HEK293 (cell line): ENCODE measurements around the gene UBE2Q1.

Experiments used
- CTCF ChIA-PET: fragments of 350-600 bp; formaldehyde crosslinking; extraction: SDS; loops from one replicate; lab custom pipeline; 2021; ENCODE audit warnings: antibody characterized with exemption; lab: Yijun Ruan, JAX
- POLR2A ChIA-PET: fragments of 300-600 bp; formaldehyde crosslinking; extraction: SDS; loops from one replicate; lab custom pipeline; 2020; ENCODE audit warnings: antibody characterized with exemption, inconsistent platforms; lab: Yijun Ruan, JAX
- H3K27ac ChIP-seq: fragments of 200-500 bp; sonication (Bioruptor generic); 2 replicates; pipeline ENCODE4 v1.5.1; 2014; ENCODE audit warnings: low read depth, low read length, control low read depth, inconsistent platforms; ENCODE audit errors: extremely low read depth
- H3K36me3 ChIP-seq, 2 experiments: fragments of 200-500 bp in 1 of 2; sonication (Bioruptor generic) in 1 of 2; 1 replicate in 1 of 2; 2 replicates in 1 of 2; pipeline ENCODE4 v1.5.1; 2014 to 2017; ENCODE audit warnings: inconsistent platforms in 2 of 2, low read length in 2 of 2; ENCODE audit not compliant: control insufficient read depth in 2 of 2, insufficient read depth in 1 of 2
- H3K4me1 ChIP-seq: fragments of 200-500 bp; sonication (Bioruptor generic); 2 replicates; pipeline ENCODE4 v1.5.1; 2014; ENCODE audit warnings: mild to moderate bottlenecking, low read length, inconsistent platforms; ENCODE audit not compliant: control insufficient read depth, insufficient read depth
- H3K4me3 ChIP-seq: 2 replicates; pipeline ENCODE4 v1.5.1; 2011; ENCODE audit warnings: low read depth, mild to moderate bottlenecking, control low read depth, low read length, moderate library complexity
- H3K9me3 ChIP-seq: fragments of 200-500 bp; sonication (Bioruptor generic); 2 replicates; pipeline ENCODE4 v1.5.1; 2014; ENCODE audit warnings: low read depth, low read length, inconsistent platforms; ENCODE audit not compliant: control insufficient read depth, insufficient read depth
- MEIS1 ChIP-seq: sonication (generic); formaldehyde crosslinking; IDR thresholded peaks from 2 replicates; pipeline ENCODE4 v1.8.1; 2022; ENCODE audit warnings: missing genetic modification reagents, mild to moderate bottlenecking, borderline replicate concordance
- ZNF311 ChIP-seq: fragments of 450-650 bp; formaldehyde crosslinking; IDR thresholded peaks from 2 replicates; pipeline ENCODE4 v1.5.1; 2017; ENCODE audit warnings: missing biosample characterization, missing genetic modification characterization, borderline replicate concordance
- ZNF423 ChIP-seq: fragments of 450-650 bp; formaldehyde crosslinking; IDR thresholded peaks from 2 replicates; pipeline ENCODE4 v1.5.1; 2016; ENCODE audit warnings: missing biosample characterization, missing genetic modification characterization
- ZNF549 ChIP-seq: fragments of 450-650 bp; IDR thresholded peaks from 2 replicates; pipeline ENCODE4 v1.5.1; 2018; ENCODE audit warnings: missing biosample characterization, missing genetic modification characterization, mild to moderate bottlenecking, inconsistent platforms, moderate library complexity
- ZNF560 ChIP-seq: fragments of 450-650 bp; formaldehyde crosslinking; IDR thresholded peaks from 2 replicates; pipeline ENCODE4 v1.5.1; 2017; ENCODE audit warnings: missing biosample characterization, missing genetic modification characterization, borderline replicate concordance
- ZNF623 ChIP-seq: fragments of 450-650 bp; formaldehyde crosslinking; IDR thresholded peaks from 2 replicates; pipeline ENCODE4 v1.5.1; 2016; ENCODE audit warnings: missing biosample characterization, missing genetic modification characterization
- ZNF626 ChIP-seq: fragments of 450-650 bp; sonication (Bioruptor Pico); formaldehyde crosslinking; IDR thresholded peaks from 2 replicates; pipeline ENCODE4 v1.5.1; 2018; ENCODE audit warnings: missing biosample characterization, missing genetic modification characterization, inconsistent platforms
- ZNF664 ChIP-seq: fragments of 450-650 bp; formaldehyde crosslinking; IDR thresholded peaks from 2 replicates; pipeline ENCODE4 v1.5.1; 2016; ENCODE audit warnings: missing biosample characterization, missing genetic modification characterization
- ZNF768 ChIP-seq: fragments of 450-650 bp; formaldehyde crosslinking; IDR thresholded peaks from 2 replicates; pipeline ENCODE4 v1.5.1; 2018; ENCODE audit warnings: missing biosample characterization, mild to moderate bottlenecking, missing genetic modification characterization
- TF ChIP-seq, protein P1 (sequence below): fragments of 450-650 bp; formaldehyde crosslinking; IDR thresholded peaks from 2 replicates; pipeline ENCODE4 v1.5.1; 2017; ENCODE audit warnings: missing biosample characterization, missing genetic modification characterization
- TF ChIP-seq, protein P2 (sequence below): fragments of 450-650 bp; formaldehyde crosslinking; IDR thresholded peaks from 2 replicates; pipeline ENCODE4 v1.5.1; 2016; ENCODE audit warnings: missing biosample characterization, missing genetic modification characterization
- TF ChIP-seq, protein P3 (sequence below): fragments of 450-650 bp; formaldehyde crosslinking; IDR thresholded peaks from 2 replicates; pipeline ENCODE4 v1.5.1; 2016; ENCODE audit warnings: missing biosample characterization, missing genetic modification characterization
- TF ChIP-seq, protein P4 (sequence below): fragments of 450-650 bp; formaldehyde crosslinking; IDR thresholded peaks from 2 replicates; pipeline ENCODE4 v1.5.1; 2016; ENCODE audit warnings: missing biosample characterization, missing genetic modification characterization
- TF ChIP-seq, protein P5 (sequence below): sonication (generic); formaldehyde crosslinking; IDR thresholded peaks from 2 replicates; pipeline ENCODE4 v1.8.1; 2022; ENCODE audit warnings: mild to moderate bottlenecking, moderate library complexity, missing genetic modification reagents
- TF ChIP-seq, protein P6 (sequence below): fragments of 450-650 bp; formaldehyde crosslinking; IDR thresholded peaks from 2 replicates; pipeline ENCODE4 v1.5.1; 2017; ENCODE audit warnings: missing biosample characterization, missing genetic modification characterization

The UBE2Q1 gene

DNA sequence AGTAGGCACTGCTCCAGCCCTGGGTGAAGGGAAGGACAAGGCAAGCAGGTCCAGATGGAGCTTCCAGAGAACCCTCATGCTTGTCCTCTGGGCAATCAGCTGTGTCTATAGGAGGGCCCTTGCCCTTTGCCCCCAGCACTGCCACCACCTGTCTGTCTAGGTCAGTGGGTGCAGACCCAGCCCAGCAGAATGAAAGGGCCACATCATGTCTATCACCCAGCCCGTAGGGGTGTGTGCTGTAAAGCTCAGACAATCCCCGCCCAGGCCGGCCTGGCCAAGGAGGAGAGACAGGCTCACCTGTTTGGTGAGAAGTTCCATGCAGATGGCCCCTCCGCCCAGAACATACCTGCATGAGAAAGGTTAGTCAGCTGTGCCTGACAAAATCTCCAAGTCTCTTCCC, 7.0 kb downstream of the UBE2Q1 start:
- Histone ChIP-seq H3K27ac (no peak overlapping the region), H3K36me3 (peaks cover 17 to 85% of the 10 kb centered on the region in 2 experiments), H3K4me1 (no peaks in the 10 kb centered on the region), H3K4me3 (no peak overlapping the region), H3K9me3 (no peaks in the 10 kb centered on the region)
- ChIA-PET POLR2A (no interaction called here), CTCF (interaction anchor here (1.8 kb wide), 1 partner anchor 72 kb away, joined by 8 read pairs; no protein-coding TSS in a partner anchor)
- no peak for TF ChIP-seq ZNF560
- TF ChIP-seq, protein P1, sequence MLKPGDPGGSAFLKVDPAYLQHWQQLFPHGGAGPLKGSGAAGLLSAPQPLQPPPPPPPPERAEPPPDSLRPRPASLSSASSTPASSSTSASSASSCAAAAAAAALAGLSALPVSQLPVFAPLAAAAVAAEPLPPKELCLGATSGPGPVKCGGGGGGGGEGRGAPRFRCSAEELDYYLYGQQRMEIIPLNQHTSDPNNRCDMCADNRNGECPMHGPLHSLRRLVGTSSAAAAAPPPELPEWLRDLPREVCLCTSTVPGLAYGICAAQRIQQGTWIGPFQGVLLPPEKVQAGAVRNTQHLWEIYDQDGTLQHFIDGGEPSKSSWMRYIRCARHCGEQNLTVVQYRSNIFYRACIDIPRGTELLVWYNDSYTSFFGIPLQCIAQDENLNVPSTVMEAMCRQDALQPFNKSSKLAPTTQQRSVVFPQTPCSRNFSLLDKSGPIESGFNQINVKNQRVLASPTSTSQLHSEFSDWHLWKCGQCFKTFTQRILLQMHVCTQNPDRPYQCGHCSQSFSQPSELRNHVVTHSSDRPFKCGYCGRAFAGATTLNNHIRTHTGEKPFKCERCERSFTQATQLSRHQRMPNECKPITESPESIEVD (tag by site-specific recombination): no peak

DNA sequence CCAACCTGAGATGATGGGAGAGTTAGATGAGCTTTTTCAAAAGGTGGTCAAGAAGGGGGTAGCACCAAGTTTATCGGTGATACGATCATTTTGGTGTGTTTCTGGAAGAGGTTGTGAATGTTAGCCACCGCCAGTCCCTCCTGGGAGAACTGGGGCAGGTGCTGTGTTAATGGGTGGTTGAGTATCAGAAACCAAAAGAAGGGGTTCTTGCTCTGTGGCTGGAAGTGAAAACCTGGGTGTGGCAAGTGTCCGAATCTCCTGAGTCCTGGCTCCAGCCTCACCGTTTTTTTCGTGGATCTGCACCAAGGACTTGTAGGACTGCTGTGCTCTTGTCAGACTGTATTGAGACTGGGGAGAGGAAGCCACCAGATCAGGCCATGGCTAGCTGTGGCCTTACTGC, 7.8 kb downstream of the UBE2Q1 start:
- ChIA-PET POLR2A (interaction anchor here (0.7 kb wide), 1 partner anchor 134 kb away, joined by 4 read pairs; no protein-coding TSS in a partner anchor), CTCF (interaction anchor here (6.6 kb wide), 1 partner anchor 71 kb away, joined by 205 read pairs; no protein-coding TSS in a partner anchor)
- Histone ChIP-seq H3K27ac (no peak overlapping the region), H3K36me3 (peaks cover 17 to 77% of the 10 kb centered on the region in 2 experiments), H3K9me3 (no peaks in the 10 kb centered on the region), H3K4me1 (no peaks in the 10 kb centered on the region), H3K4me3 (no peak overlapping the region)
- TF ChIP-seq, protein P2, sequence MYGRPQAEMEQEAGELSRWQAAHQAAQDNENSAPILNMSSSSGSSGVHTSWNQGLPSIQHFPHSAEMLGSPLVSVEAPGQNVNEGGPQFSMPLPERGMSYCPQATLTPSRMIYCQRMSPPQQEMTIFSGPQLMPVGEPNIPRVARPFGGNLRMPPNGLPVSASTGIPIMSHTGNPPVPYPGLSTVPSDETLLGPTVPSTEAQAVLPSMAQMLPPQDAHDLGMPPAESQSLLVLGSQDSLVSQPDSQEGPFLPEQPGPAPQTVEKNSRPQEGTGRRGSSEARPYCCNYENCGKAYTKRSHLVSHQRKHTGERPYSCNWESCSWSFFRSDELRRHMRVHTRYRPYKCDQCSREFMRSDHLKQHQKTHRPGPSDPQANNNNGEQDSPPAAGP (tag by site-specific recombination): no peak
- TF ChIP-seq ZNF626 (tag by site-specific recombination) (no peak), ZNF549 (tag by site-specific recombination) (no peak), ZNF768 (tag by site-specific recombination) (no peak), ZNF311 (no peak), ZNF423 (tag by site-specific recombination) (no peak), ZNF664 (tag by site-specific recombination) (no peak), MEIS1 (CRISPR knock-in tag) (no peak), ZNF623 (tag by site-specific recombination) (no peak)
- TF ChIP-seq, protein P3, sequence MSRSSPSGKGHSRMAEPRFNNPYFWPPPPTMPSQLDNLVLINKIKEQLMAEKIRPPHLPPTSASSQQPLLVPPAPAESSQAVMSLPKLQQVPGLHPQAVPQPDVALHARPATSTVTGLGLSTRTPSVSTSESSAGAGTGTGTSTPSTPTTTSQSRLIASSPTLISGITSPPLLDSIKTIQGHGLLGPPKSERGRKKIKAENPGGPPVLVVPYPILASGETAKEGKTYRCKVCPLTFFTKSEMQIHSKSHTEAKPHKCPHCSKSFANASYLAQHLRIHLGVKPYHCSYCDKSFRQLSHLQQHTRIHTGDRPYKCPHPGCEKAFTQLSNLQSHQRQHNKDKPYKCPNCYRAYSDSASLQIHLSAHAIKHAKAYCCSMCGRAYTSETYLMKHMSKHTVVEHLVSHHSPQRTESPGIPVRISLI: no peak
- TF ChIP-seq, protein P4, sequence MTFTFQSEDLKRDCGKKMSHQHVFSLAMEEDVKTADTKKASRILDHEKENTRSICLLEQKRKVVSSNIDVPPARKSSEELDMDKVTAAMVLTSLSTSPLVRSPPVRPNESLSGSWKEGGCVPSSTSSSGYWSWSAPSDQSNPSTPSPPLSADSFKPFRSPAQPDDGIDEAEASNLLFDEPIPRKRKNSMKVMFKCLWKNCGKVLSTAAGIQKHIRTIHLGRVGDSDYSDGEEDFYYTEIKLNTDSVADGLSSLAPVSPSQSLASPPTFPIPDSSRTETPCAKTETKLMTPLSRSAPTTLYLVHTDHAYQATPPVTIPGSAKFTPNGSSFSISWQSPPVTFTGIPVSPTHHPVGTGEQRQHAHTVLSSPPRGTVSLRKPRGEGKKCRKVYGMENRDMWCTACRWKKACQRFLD (tag by site-specific recombination): no peak

DNA sequence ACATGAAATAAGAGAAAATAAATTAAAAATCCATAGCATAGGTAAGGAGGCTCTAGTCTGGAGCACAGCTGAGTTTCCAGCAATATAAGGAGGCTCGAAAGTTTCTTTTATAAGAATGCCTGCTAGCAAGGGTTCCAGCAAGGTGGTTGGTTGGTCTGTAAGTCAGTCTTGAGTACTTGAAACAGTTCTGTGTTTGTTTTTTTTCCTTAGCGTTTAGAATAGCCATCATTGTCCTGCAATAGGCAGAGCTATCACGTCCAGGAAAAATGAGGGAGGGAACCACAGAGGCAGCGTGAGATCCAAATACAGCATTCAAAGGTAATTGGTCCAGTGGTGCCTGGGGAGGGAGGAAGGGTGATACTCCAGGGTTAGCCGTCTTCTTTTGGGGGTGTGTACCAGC, 8.4 kb downstream of the UBE2Q1 start:
- CTCF ChIA-PET: interaction anchor here (6.6 kb wide), 1 partner anchor 70 kb away, joined by 205 read pairs; no protein-coding TSS in a partner anchor
- H3K36me3 ChIP-seq: peaks cover 17 to 71% of the 10 kb centered on the region in 2 experiments

More for the DNA sequence above, 8.4 kb downstream of the UBE2Q1 start:
- TF ChIP-seq, protein P5, sequence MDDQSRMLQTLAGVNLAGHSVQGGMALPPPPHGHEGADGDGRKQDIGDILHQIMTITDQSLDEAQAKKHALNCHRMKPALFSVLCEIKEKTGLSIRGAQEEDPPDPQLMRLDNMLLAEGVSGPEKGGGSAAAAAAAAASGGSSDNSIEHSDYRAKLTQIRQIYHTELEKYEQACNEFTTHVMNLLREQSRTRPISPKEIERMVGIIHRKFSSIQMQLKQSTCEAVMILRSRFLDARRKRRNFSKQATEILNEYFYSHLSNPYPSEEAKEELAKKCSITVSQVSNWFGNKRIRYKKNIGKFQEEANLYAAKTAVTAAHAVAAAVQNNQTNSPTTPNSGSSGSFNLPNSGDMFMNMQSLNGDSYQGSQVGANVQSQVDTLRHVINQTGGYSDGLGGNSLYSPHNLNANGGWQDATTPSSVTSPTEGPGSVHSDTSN: no peak
- TF ChIP-seq, protein P6, sequence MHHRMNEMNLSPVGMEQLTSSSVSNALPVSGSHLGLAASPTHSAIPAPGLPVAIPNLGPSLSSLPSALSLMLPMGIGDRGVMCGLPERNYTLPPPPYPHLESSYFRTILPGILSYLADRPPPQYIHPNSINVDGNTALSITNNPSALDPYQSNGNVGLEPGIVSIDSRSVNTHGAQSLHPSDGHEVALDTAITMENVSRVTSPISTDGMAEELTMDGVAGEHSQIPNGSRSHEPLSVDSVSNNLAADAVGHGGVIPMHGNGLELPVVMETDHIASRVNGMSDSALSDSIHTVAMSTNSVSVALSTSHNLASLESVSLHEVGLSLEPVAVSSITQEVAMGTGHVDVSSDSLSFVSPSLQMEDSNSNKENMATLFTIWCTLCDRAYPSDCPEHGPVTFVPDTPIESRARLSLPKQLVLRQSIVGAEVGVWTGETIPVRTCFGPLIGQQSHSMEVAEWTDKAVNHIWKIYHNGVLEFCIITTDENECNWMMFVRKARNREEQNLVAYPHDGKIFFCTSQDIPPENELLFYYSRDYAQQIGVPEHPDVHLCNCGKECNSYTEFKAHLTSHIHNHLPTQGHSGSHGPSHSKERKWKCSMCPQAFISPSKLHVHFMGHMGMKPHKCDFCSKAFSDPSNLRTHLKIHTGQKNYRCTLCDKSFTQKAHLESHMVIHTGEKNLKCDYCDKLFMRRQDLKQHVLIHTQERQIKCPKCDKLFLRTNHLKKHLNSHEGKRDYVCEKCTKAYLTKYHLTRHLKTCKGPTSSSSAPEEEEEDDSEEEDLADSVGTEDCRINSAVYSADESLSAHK (tag by site-specific recombination): peak; percentile 65; the same call in 1 of the 2 replicates
- no peak overlapping the region for H3K27ac ChIP-seq
- no peaks in the 10 kb centered on the region for H3K9me3 ChIP-seq
- POLR2A ChIA-PET: interaction anchor here (0.7 kb wide), 1 partner anchor 133 kb away, joined by 4 read pairs; no protein-coding TSS in a partner anchor
- no peak overlapping the region for H3K4me3 ChIP-seq
- no peaks in the 10 kb centered on the region for H3K4me1 ChIP-seq
